A549 (cell line): ENCODE measurements around the gene PATL2.
"Not testable (repeated sequence)": the region's sequence is repeated elsewhere in the genome, so short reads cannot be mapped to it uniquely, and the experiment has no call there.

ENCODE experiments used
- CHD4 ChIP-seq: fragments of 200-600 bp; sonication (generic); IDR thresholded peaks from 2 replicates; pipeline ENCODE4 v1.6.1; 2016; ENCODE audit warnings: antibody characterized with exemption, mild to moderate bottlenecking, borderline replicate concordance
- CTCF ChIP-seq: fragments of >200 bp; sonication (Bioruptor Twin); formaldehyde crosslinking; IDR thresholded peaks from 3 replicates; pipeline ENCODE4 v1.5.1; 2016
- ESRRA ChIP-seq: fragments of 150-350 bp; IDR thresholded peaks from 2 replicates; pipeline ENCODE4 v1.6.1; 2014; ENCODE audit warnings: mild to moderate bottlenecking, low read length, borderline replicate concordance
- KDM1A ChIP-seq: fragments of 200-600 bp; sonication (generic); IDR thresholded peaks from 2 replicates; pipeline ENCODE4 v1.6.1; 2016; ENCODE audit warnings: low read depth, mild to moderate bottlenecking
- MYC ChIP-seq: IDR thresholded peaks from 2 replicates; pipeline ENCODE4 v1.6.1; 2012; ENCODE audit warnings: mild to moderate bottlenecking, inconsistent platforms, low read length, improper control_type of control experiment, borderline replicate concordance
- POLR2AphosphoS2 ChIP-seq: conservative IDR thresholded peaks from 2 replicates; pipeline ENCODE4 v1.6.1; 2012; ENCODE audit warnings: low read length, improper control_type of control experiment, inconsistent platforms
- RAD21 ChIP-seq, 2 experiments: fragments of >200 bp in 1 of 2; sonication (Bioruptor Twin) in 1 of 2; formaldehyde crosslinking in 1 of 2; IDR thresholded peaks in 1 of 2; conservative IDR thresholded peaks in 1 of 2; 2 replicates in 1 of 2; 3 replicates in 1 of 2; pipeline ENCODE4 v1.6.1; 2012 to 2018; ENCODE audit warnings: inconsistent platforms in 1 of 2
- RNF2 ChIP-seq: fragments of 200-600 bp; sonication (generic); IDR thresholded peaks from 2 replicates; pipeline ENCODE4 v1.6.1; 2016; ENCODE audit warnings: low read depth, mild to moderate bottlenecking, antibody characterized with exemption, moderate library complexity, borderline replicate concordance
- SMC3 ChIP-seq: fragments of >200 bp; sonication (Bioruptor Twin); formaldehyde crosslinking; IDR thresholded peaks from 3 replicates; pipeline ENCODE4 v1.6.1; 2018; ENCODE audit warnings: inconsistent platforms
- TF ChIP-seq, protein P1 (sequence below): fragments of 250-450 bp; sonication (Bioruptor Pico); IDR thresholded peaks from 2 replicates; pipeline ENCODE4 v1.5.0; 2021; ENCODE audit warnings: mild to moderate bottlenecking, moderate library complexity, borderline replicate concordance
- TF ChIP-seq, protein P2 (sequence below): fragments of 200-600 bp; sonication (generic); IDR thresholded peaks from 2 replicates; pipeline ENCODE4 v1.6.1; 2016; ENCODE audit warnings: antibody characterized with exemption, mild to moderate bottlenecking, moderate library complexity
- TF ChIP-seq, protein P3 (sequence below): IDR thresholded peaks from 2 replicates; pipeline ENCODE4 v1.6.1; 2012

DNA sequence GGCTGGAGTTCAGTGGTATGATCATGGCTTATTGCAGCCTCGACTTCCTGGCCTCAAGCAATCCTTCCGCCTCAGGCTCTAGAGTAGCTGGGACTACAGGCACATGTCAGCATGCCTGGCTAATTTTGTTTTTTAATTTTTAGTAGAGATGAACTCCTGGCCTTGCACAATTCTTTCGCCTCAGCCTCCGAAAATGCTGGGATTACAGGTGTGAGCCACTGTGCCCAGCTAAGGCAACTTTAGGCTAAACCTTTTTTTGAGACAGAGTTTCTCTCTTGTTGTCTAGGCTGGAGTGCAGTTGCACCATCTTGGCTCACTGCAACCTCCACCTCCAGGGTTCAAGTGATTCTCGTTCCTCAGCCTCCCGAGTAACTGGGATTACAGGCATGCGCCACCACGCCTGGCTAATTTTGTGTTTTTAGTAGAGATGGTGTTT, 8.9 kb upstream of the PATL2 start:
- TF ChIP-seq CTCF; SMC3; MYC; CHD4; RAD21 (conservative IDR thresholded peaks at IDR 0.05 in 1 of 2, IDR thresholded peaks at IDR 0.05 in 1 of 2); POLR2AphosphoS2; KDM1A; ESRRA; RNF2: not testable (repeated sequence)
- TF ChIP-seq, protein P1, sequence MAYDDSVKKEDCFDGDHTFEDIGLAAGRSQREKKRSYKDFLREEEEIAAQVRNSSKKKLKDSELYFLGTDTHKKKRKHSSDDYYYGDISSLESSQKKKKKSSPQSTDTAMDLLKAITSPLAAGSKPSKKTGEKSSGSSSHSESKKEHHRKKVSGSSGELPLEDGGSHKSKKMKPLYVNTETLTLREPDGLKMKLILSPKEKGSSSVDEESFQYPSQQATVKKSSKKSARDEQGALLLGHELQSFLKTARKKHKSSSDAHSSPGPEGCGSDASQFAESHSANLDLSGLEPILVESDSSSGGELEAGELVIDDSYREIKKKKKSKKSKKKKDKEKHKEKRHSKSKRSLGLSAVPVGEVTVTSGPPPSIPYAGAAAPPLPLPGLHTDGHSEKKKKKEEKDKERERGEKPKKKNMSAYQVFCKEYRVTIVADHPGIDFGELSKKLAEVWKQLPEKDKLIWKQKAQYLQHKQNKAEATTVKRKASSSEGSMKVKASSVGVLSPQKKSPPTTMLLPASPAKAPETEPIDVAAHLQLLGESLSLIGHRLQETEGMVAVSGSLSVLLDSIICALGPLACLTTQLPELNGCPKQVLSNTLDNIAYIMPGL = not testable (repeated sequence)
- TF ChIP-seq, protein P2, sequence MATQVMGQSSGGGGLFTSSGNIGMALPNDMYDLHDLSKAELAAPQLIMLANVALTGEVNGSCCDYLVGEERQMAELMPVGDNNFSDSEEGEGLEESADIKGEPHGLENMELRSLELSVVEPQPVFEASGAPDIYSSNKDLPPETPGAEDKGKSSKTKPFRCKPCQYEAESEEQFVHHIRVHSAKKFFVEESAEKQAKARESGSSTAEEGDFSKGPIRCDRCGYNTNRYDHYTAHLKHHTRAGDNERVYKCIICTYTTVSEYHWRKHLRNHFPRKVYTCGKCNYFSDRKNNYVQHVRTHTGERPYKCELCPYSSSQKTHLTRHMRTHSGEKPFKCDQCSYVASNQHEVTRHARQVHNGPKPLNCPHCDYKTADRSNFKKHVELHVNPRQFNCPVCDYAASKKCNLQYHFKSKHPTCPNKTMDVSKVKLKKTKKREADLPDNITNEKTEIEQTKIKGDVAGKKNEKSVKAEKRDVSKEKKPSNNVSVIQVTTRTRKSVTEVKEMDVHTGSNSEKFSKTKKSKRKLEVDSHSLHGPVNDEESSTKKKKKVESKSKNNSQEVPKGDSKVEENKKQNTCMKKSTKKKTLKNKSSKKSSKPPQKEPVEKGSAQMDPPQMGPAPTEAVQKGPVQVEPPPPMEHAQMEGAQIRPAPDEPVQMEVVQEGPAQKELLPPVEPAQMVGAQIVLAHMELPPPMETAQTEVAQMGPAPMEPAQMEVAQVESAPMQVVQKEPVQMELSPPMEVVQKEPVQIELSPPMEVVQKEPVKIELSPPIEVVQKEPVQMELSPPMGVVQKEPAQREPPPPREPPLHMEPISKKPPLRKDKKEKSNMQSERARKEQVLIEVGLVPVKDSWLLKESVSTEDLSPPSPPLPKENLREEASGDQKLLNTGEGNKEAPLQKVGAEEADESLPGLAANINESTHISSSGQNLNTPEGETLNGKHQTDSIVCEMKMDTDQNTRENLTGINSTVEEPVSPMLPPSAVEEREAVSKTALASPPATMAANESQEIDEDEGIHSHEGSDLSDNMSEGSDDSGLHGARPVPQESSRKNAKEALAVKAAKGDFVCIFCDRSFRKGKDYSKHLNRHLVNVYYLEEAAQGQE = not testable (repeated sequence)
- TF ChIP-seq, protein P3, sequence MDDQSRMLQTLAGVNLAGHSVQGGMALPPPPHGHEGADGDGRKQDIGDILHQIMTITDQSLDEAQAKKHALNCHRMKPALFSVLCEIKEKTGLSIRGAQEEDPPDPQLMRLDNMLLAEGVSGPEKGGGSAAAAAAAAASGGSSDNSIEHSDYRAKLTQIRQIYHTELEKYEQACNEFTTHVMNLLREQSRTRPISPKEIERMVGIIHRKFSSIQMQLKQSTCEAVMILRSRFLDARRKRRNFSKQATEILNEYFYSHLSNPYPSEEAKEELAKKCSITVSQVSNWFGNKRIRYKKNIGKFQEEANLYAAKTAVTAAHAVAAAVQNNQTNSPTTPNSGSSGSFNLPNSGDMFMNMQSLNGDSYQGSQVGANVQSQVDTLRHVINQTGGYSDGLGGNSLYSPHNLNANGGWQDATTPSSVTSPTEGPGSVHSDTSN = not testable (repeated sequence)
